G401 (cell line): ENCODE measurements around the gene LLGL1. TPM values are rescaled to one million over a fixed set of nuclear protein-coding genes. Genes with fewer than 3 reads are reported as not detected.
A peak's percentile ranks its signal among the peaks of the same experiment; 100 is the strongest.

Source experiments
- DNase-seq: peaks from one replicate; pipeline ENCODE4 v3.0.0-alpha.2; 2015; ENCODE audit warnings: low spot score
- in situ Hi-C: cut with HindIII; loops from 2 replicates; pipeline ENCODE4 v1.10.0; 2016; ENCODE audit warnings: low sequenced_read_pairs, mixed read lengths
- total RNA-seq: library from RNA; depleted of rRNA; stranded (reverse); fragments of >200 nt; shearing (Covaris generic); gene quantifications from 2 replicates; pipeline ENCODE4 v1.2.3, GENCODE V29; 2014

The LLGL1 gene
- total RNA-seq, 1 experiment from 2014 or later = 74.6 TPM

DNA sequence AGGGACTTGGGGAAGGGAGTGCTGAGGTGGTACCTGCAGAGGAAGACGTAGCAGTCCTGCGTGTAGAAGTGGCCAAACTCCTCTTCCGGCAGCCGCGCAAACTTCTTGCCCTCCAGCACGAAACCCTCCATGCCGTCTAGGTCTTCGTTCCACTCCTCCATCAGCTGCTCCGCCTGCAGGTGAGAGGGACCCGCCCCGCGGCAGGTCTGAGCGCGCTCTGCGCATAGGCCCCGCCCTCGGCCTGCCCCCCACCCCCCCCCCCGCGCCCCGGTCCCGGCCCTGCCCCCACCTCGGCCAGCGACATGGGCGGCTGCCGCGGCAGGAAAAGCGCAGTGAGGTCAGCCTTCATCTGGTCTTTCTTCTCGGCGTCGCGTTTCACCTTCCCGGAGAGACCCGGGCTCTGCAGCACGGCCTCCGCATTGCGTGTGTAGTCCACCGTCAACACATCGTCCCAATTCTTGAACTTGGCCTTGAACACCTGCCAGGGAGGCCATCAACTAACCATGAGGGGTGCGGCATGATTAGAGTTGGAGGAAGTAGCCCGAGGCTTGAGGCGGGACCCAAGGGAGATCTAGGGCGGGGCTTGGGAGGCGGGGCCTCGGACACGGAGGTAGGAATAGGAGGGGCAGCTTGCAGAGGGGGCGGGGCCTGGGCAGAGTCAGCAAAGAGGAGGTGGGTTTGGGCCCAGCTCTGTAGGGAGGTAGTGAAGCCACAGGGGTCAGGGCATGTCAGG is 21.6 kb downstream of the LLGL1 start:
- DNase-seq = no peak
- in situ Hi-C loops = no loop called here

- no peak for DNase-seq
- in situ Hi-C loops = no loop called here
These were observed 22.2 kb downstream of the LLGL1 start for GRCh38 chr17:18247613-18248001.

DNA sequence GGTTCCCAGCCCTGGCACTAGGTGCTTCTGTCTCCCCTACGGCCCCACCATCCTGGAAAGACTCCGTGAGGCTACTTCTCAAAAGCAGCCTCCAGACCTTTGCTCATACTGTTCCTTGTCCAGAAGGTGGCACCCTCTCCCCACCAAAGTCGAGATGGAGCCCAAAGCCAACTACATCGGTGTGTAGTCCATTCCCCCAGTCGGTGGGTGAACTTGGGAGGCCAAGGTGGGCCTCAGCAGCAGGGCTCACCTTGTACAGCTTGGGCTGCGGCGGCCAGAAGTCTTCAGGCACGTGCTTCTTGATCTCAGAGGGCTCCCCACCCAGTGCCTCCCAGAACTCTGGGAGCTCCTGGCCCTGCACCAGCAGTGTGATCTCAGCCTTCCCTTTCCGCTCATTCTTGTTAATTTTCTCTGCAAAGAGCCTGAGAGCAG is 22.9 kb downstream of the LLGL1 start:
- DNase-seq = peak; percentile 84
- in situ Hi-C loops = no loop called here

- in situ Hi-C loops = no loop called here
- DNase-seq = no peak
These were observed 23.4 kb downstream of the LLGL1 start for GRCh38 chr17:18248811-18249210.

- DNase-seq = no peak
- in situ Hi-C loops = no loop called here
These were observed 24.8 kb downstream of the LLGL1 start for GRCh38 chr17:18250259-18250658.

GRCh38 chr17:18250708-18251107 is 25.3 kb downstream of the LLGL1 start:
- no peak for DNase-seq
- in situ Hi-C loops = no loop called here

GRCh38 chr17:18251204-18251603 is 25.8 kb downstream of the LLGL1 start:
- peak; percentile 65 for DNase-seq
- in situ Hi-C loops = no loop called here

GRCh38 chr17:18252160-18252559 is 26.7 kb downstream of the LLGL1 start:
- no peak for DNase-seq
- in situ Hi-C loops = no loop called here

GRCh38 chr17:18253187-18253884 is 27.9 kb downstream of the LLGL1 start:
- DNase-seq = no peak
- in situ Hi-C loops = no loop called here

- in situ Hi-C loops = no loop called here
- no peak for DNase-seq
These were observed 28.7 kb downstream of the LLGL1 start for GRCh38 chr17:18253947-18254821.

DNA sequence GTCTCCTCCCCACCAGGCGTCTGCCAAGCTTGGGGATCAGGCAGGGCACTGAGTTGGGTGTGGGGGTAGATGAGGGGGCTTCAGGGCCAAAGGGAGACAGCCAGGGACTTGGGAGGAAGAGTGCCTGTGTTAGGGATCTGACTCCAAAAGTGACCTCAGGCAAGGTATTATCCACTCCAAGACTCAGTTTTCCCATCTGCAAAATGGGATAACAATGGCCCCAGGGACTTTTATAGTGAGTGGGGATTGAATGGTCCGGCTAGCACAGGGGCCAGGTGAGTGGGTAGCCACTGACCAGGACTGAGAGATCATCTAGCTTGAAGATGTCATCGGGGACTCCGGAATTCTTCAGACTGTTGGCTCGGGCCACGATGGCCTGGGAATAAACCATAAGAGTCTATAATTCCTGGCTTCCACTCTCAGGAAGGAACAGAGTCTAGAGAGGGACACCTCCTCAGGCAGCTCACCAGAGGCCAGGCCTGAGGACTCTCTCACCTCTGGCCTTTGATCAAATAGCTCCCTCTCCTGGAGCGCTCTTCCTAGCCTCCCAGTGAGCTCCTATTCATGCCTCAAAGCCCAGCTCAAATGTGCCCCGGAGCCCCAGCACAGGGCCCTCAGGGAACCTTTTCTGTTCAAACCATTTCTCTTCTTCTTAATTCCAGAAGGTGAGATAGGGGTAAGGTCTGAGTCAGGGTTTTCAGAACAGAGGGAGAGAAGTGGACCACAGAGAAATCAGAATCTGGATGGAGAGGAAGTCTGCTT is 29.6 kb downstream of the LLGL1 start:
- DNase-seq = no peak
- in situ Hi-C loops = no loop called here

DNA sequence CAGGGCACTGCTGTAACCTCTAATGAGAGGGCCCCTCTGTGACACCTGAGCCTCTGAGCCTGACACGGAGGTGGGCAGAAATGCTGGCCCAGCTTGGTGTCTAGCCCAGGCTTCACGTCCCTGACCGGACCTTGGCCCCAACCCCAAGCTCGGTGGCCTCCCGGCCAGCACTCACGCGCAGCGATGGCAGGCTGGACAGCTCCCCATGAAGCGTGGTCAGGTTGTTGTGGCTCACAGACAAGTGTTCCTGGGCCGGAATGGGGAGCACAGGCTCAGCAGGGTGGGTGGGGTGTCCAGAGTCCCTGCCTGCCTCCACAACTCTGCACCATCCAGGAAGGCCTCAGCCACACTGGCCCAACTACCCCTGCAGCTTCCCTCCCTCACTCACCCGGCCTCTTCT is 30.9 kb downstream of the LLGL1 start:
- no peak for DNase-seq
- in situ Hi-C loops = no loop called here

GRCh38 chr17:18256776-18257175 is 31.3 kb downstream of the LLGL1 start:
- no peak for DNase-seq
- in situ Hi-C loops = no loop called here

GRCh38 chr17:18257268-18257981 is 32.0 kb downstream of the LLGL1 start:
- DNase-seq = no peak
- in situ Hi-C loops = no loop called here

GRCh38 chr17:18257982-18258355 is 32.5 kb downstream of the LLGL1 start:
- DNase-seq = peak; percentile 68
- in situ Hi-C loops = no loop called here

- in situ Hi-C loops = no loop called here
- peak; percentile 65 for DNase-seq
These were observed 33.1 kb downstream of the LLGL1 start, which contains the start of gene FLII for GRCh38 chr17:18258356-18259038. FLII (minus strand) TSS chr17:18258738; CDS start chr17:18258690, 48 bp downstream.

- DNase-seq = no peak
- in situ Hi-C loops = no loop called here
These were observed 34.3 kb downstream of the LLGL1 start for GRCh38 chr17:18259621-18260331.
